HFFc6 (cell line): ENCODE data around the gene ZNF296. TPM values are rescaled to one million over a fixed set of nuclear protein-coding genes. Genes with fewer than 3 reads are reported as not detected.
A peak's percentile ranks its signal among the peaks of the same experiment; 100 is the strongest.

Source experiments
- DNase-seq: peaks from one replicate; pipeline ENCODE4 v3.0.0-alpha.2; 2018
- H3K27ac Mint-ChIP-seq: 2 replicates; pipeline ENCODE4 v1.8.0; 2020; ENCODE audit warnings: mild to moderate bottlenecking, mixed read lengths
- H3K27me3 Mint-ChIP-seq: 2 replicates; pipeline ENCODE4 v1.8.0; 2021; ENCODE audit warnings: mild to moderate bottlenecking, moderate library complexity, mixed read lengths; ENCODE audit not compliant: insufficient read depth
- H3K36me3 Mint-ChIP-seq: 2 replicates; pipeline ENCODE4 v1.8.0; 2021; ENCODE audit warnings: low read depth, mixed read lengths
- H3K4me1 Mint-ChIP-seq: 2 replicates; pipeline ENCODE4 v1.8.0; 2020; ENCODE audit warnings: low read depth, mixed read lengths
- H3K4me3 Mint-ChIP-seq: 2 replicates; pipeline ENCODE4 v1.8.0; 2020; ENCODE audit warnings: mild to moderate bottlenecking, moderate library complexity, mixed read lengths
- H3K9me3 Mint-ChIP-seq: 2 replicates; pipeline ENCODE4 v1.8.0; 2020; ENCODE audit warnings: mild to moderate bottlenecking, mixed read lengths
- CTCF ChIP-seq: fragments of 200-600 bp; sonication (generic); IDR thresholded peaks from 2 replicates; pipeline ENCODE4 v1.5.0; 2021; ENCODE audit warnings: antibody characterized with exemption, mild to moderate bottlenecking
- total RNA-seq, 6 experiments: library from RNA; stranded (reverse); fragmentation: NEBNext Ultra II Directional; extraction: Animal tissue kit (Norgen Biotek cat#: 25700); gene quantifications; 2 replicates in 1 of 6; 3 replicates in 5 of 6; pipeline ENCODE4 v1.2.3, GENCODE V29; 2021

The ZNF296 gene
- total RNA-seq, 6 experiments from 2014 or later: 0.57 to 0.87 (median 0.65) TPM

GRCh38 chr19:45074744-45075300, 1.5 kb downstream of the ZNF296 start:
- DNase-seq: no peak
- H3K36me3 Mint-ChIP-seq: peaks cover 4% of the 10 kb centered on the region
- 0 out of 2 replicates have a peak, but pooled peaks cover 16% of the 10 kb centered on the region for H3K4me1 Mint-ChIP-seq
- H3K9me3 Mint-ChIP-seq: no peaks in the 10 kb centered on the region
- peaks cover 6% of the 10 kb centered on the region for H3K27me3 Mint-ChIP-seq
- peak overlapping the region; percentile 79; the same call in 1 of the 2 replicates for H3K4me3 Mint-ChIP-seq
- no peak for TF ChIP-seq CTCF
- no peak overlapping the region for H3K27ac Mint-ChIP-seq

GRCh38 chr19:45071969-45072790, 4.1 kb downstream of the ZNF296 start:
- DNase-seq: no peak
- Mint-ChIP-seq H3K27ac (no peak overlapping the region), H3K4me1 (0 out of 2 replicates have a peak, but pooled peaks cover 7% of the 10 kb centered on the region), H3K36me3 (0 out of 2 replicates have a peak, but pooled peaks cover 4% of the 10 kb centered on the region), H3K4me3 (no peak overlapping the region), H3K27me3 (peaks cover 9% of the 10 kb centered on the region), H3K9me3 (no peaks in the 10 kb centered on the region)
- no peak for TF ChIP-seq CTCF

GRCh38 chr19:45071545-45071938, 4.7 kb downstream of the ZNF296 start:
- Mint-ChIP-seq H3K36me3 (0 out of 2 replicates have a peak, but pooled peaks cover 4% of the 10 kb centered on the region), H3K27me3 (peaks cover 9% of the 10 kb centered on the region), H3K9me3 (no peaks in the 10 kb centered on the region), H3K4me3 (no peak overlapping the region), H3K27ac (no peak overlapping the region), H3K4me1 (0 out of 2 replicates have a peak, but pooled peaks cover 1% of the 10 kb centered on the region)
- no peak for TF ChIP-seq CTCF
- no peak for DNase-seq

- no peak for DNase-seq
- H3K4me3 Mint-ChIP-seq: no peak overlapping the region
- H3K27ac Mint-ChIP-seq: no peak overlapping the region
- H3K36me3 Mint-ChIP-seq: 0 out of 2 replicates have a peak, but pooled peaks cover 4% of the 10 kb centered on the region
- no peaks in the 10 kb centered on the region for H3K4me1 Mint-ChIP-seq
- TF ChIP-seq CTCF: no peak
- peaks cover 9% of the 10 kb centered on the region for H3K27me3 Mint-ChIP-seq
- H3K9me3 Mint-ChIP-seq: no peaks in the 10 kb centered on the region
Observed at GRCh38 chr19:45070861-45071544, 5.3 kb downstream of the ZNF296 start.

GRCh38 chr19:45070214-45070613, 6.1 kb downstream of the ZNF296 start:
- no peak overlapping the region for H3K4me3 Mint-ChIP-seq
- no peaks in the 10 kb centered on the region for H3K4me1 Mint-ChIP-seq
- peaks cover 9% of the 10 kb centered on the region for H3K27me3 Mint-ChIP-seq
- H3K9me3 Mint-ChIP-seq: no peaks in the 10 kb centered on the region
- 0 out of 2 replicates have a peak, but pooled peaks cover 4% of the 10 kb centered on the region for H3K36me3 Mint-ChIP-seq
- no peak for TF ChIP-seq CTCF
- DNase-seq: no peak
- H3K27ac Mint-ChIP-seq: no peak overlapping the region
